Fibroblast of villous mesenchyme (primary cell): ENCODE data around the gene PRG3. TPM values are rescaled to one million over a fixed set of nuclear protein-coding genes. Genes with fewer than 3 reads are reported as not detected.

Experiments used
- DNase-seq: peaks from one replicate; pipeline ENCODE4 v3.0.0-alpha.2; 2010; ENCODE audit warnings: low read depth
- H3K4me3 ChIP-seq: 2 replicates; pipeline ENCODE4 v1.5.1; 2011; ENCODE audit warnings: low read depth, mild to moderate bottlenecking, low read length
- CTCF ChIP-seq: IDR thresholded peaks from 2 replicates; pipeline ENCODE4 v1.5.1; 2012; ENCODE audit warnings: low read depth, mild to moderate bottlenecking, low read length; ENCODE audit not compliant: insufficient read depth
- total RNA-seq: library from RNA; depleted of rRNA; stranded (reverse); fragments of >200 nt; gene quantifications from 2 replicates; pipeline ENCODE4 v1.2.3, GENCODE V29; 2012

PRG3 gene
- total RNA-seq, 1 donor: not detected

- DNase-seq: no peak
- no peak for TF ChIP-seq CTCF
- H3K4me3 ChIP-seq: no peak overlapping the region
These were observed 28.6 kb upstream of the PRG3 start for GRCh38 chr11:57409321-57410100.

GRCh38 chr11:57408771-57409170 lies 27.8 kb upstream of the PRG3 start:
- DNase-seq: no peak
- H3K4me3 ChIP-seq: no peak overlapping the region
- no peak for TF ChIP-seq CTCF

GRCh38 chr11:57407941-57408475 lies 27.1 kb upstream of the PRG3 start:
- TF ChIP-seq CTCF: no peak
- H3K4me3 ChIP-seq: no peak overlapping the region

GRCh38 chr11:57407010-57407920 lies 26.3 kb upstream of the PRG3 start:
- no peak for DNase-seq

More at GRCh38 chr11:57407941-57408475, 27.1 kb upstream of the PRG3 start:
- DNase-seq: no peak

GRCh38 chr11:57406337-57406904 lies 25.5 kb upstream of the PRG3 start:
- H3K4me3 ChIP-seq: no peak overlapping the region
- no peak for TF ChIP-seq CTCF
- no peak for DNase-seq

More at GRCh38 chr11:57407010-57407920, 26.3 kb upstream of the PRG3 start:
- H3K4me3 ChIP-seq: no peak overlapping the region
- TF ChIP-seq CTCF: no peak

- no peak for TF ChIP-seq CTCF
- H3K4me3 ChIP-seq: no peak overlapping the region
- DNase-seq: no peak
These were observed 24.4 kb upstream of the PRG3 start for GRCh38 chr11:57405271-57405860.
